H1 (cell line): Measurements from ENCODE around the gene CRB2. TPM values are rescaled to one million over a fixed set of nuclear protein-coding genes. Genes with fewer than 3 reads are reported as not detected.

Source experiments
- BACH1 ChIP-seq: IDR thresholded peaks from 2 replicates; pipeline ENCODE4 v1.6.1; 2012; ENCODE audit warnings: low read length, improper control_type of control experiment
- KDM5A ChIP-seq: fragments of 200-600 bp; IDR thresholded peaks from 2 replicates; pipeline ENCODE4 v1.7.1; 2012; ENCODE audit warnings: mild to moderate bottlenecking, low read length, inconsistent platforms, mixed read lengths
- polyA plus RNA-seq, 7 experiments: library from polyadenylated mRNA; depleted of rRNA in 3 of 7; stranded (reverse) in 5 of 7; unstranded in 2 of 7; fragments of >200 nt in 5 of 7; fragments of 200-250 nt in 2 of 7; gene quantifications; 1 replicate in 5 of 7; 2 replicates in 1 of 7; 4 replicates in 1 of 7; pipeline versions ENCODE4 v1.2.1 to v1.2.3, GENCODE V29; 2011 to 2013; ENCODE audit warnings: missing spikeins in 2 of 7, mixed read lengths in 2 of 7
- total RNA-seq: library from RNA; stranded (reverse); fragmentation: NEBNext Ultra II Directional; extraction: Animal tissue kit (Norgen Biotek cat#: 25700); gene quantifications from 2 replicates; pipeline ENCODE4 v1.2.1, GENCODE V29; 2021

CRB2 gene
- total and polyA plus RNA-seq, 2 of the 8 experiments (the other 6 are each of a cell fraction or from before 2014, with no cell fraction given) = 4.0 to 8.4 TPM

DNA sequence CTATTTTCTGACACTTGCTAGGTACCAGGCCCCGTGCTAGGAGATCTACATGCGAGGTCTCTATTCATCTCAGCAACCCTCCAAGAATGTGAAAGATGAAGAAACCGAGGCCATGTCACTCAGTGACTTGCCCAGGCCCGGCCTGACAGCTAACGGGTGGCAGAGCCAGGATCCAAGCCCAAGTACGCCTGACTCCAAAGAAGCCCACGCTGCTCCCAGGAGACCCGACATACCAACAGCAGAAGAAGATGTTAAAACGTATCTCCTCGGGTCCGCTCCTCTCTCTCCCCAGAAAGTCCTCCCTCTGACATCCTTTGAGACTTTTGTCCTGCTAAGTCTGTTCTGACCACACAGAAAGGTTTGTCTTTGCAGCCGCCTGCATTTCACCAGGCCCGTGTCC lies 65.2 kb downstream of the CRB2 start (continued):
- no peak for TF ChIP-seq BACH1
- TF ChIP-seq KDM5A = no peak
